Tibial nerve (tissue), 4 donors: ENCODE results near the gene MZT2A. TPM values are rescaled to one million over a fixed set of nuclear protein-coding genes. Genes with fewer than 3 reads are reported as not detected.
"Not testable (repeated sequence)": the region's sequence is repeated elsewhere in the genome, so short reads cannot be mapped to it uniquely, and the experiment has no call there.

ENCODE experiments used
- DNase-seq, 2 donors: peaks; one replicate each; pipeline ENCODE4 v3.0.0-alpha.2; 2019; ENCODE audit warnings: low spot score in 2 of 2
- H3K27ac ChIP-seq, 4 donors: fragments of 200-600 bp; sonication (generic) in 3 of 4; one replicate each; pipeline ENCODE4 v1.5.1; 2017 to 2019; ENCODE audit warnings: mild to moderate bottlenecking in 1 of 4
- H3K27me3 ChIP-seq, 2 donors: fragments of 200-600 bp; sonication (generic) in 1 of 2; one replicate each; pipeline versions ENCODE4 v1.5.1 to v1.6.0; 2017 to 2019
- H3K36me3 ChIP-seq, 3 donors: fragments of 200-600 bp; sonication (generic); one replicate each; pipeline ENCODE4 v1.5.1; 2018 to 2019
- H3K4me1 ChIP-seq, 4 donors: fragments of 200-600 bp; sonication (generic) in 3 of 4; one replicate each; pipeline ENCODE4 v1.5.1; 2017 to 2019
- H3K4me3 ChIP-seq, 4 donors: fragments of 200-600 bp; sonication (generic) in 3 of 4; one replicate each; pipeline ENCODE4 v1.5.1; 2017 to 2019; ENCODE audit warnings: mild to moderate bottlenecking in 1 of 4, moderate library complexity in 1 of 4
- H3K9me3 ChIP-seq, 4 donors: fragments of 200-600 bp; sonication (generic) in 3 of 4; one replicate each; pipeline ENCODE4 v1.5.1; 2017 to 2019
- EP300 ChIP-seq, 2 donors: sonication (generic); formaldehyde crosslinking; IDR thresholded peaks; one replicate each; pipeline ENCODE4 v1.6.1; 2017; ENCODE audit warnings: antibody characterized with exemption in 2 of 2, mild to moderate bottlenecking in 1 of 2
- POLR2A ChIP-seq, 2 donors: fragments of 450-650 bp; IDR thresholded peaks; one replicate each; pipeline ENCODE4 v1.6.1; 2017; ENCODE audit warnings: antibody characterized with exemption in 2 of 2, mild to moderate bottlenecking in 2 of 2, moderate library complexity in 2 of 2
- WGBS, 2 donors: methylation state at CpG; one replicate each; pipeline ENCODE4 v1.1.5; 2018; 5-methylcytosine and 5-hydroxymethylcytosine counted together
- total RNA-seq, 4 donors: library from RNA; depleted of rRNA; stranded (reverse); fragments of >200 nt; gene quantifications; one replicate each; pipeline ENCODE4 v1.1.0, GENCODE V29; 2016
- TF ChIP-seq, protein P1 (sequence below), 5 experiments: fragments of 200-600 bp in 3 of 5; fragments of 450-650 bp in 2 of 5; sonication (generic) in 3 of 5; IDR thresholded peaks; one replicate each; pipeline ENCODE4 v1.5.1; 2016 to 2019; ENCODE audit warnings: antibody characterized with exemption in 5 of 5, mild to moderate bottlenecking in 3 of 5, moderate library complexity in 2 of 5

Gene MZT2A, protein sequence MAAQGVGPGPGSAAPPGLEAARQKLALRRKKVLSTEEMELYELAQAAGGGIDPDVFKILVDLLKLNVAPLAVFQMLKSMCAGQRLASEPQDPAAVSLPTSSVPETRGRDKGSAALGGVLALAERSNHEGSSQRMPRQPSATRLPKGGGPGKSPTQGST
- total RNA-seq: 100 to 1,000 TPM in 3 of 4 donors, 10 to 100 TPM in 1; 73.5 to 143 (median 114) TPM

DNA sequence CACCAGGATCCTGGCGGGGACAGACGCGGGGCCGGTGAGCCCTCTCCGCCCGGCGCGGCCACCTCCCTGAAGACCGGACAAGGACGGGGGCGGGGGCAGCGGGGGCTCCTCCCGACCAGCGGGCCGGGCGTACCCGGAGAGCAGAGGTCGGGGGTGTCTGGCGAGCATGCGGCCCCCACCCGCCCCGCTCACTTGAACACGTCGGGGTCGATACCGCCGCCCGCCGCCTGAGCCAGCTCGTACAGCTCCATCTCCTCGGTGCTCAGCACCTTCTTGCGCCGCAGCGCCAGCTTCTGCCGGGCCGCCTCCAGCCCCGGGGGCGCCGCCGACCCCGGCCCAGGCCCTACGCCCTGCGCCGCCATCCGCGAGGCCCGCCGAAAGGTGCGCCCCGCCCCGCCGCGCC lies at the start of gene MZT2A:
Gene MZT2A, minus strand, starts transcription at position 383 of the 403 bp plus-strand sequence. Its CDS starts 21 bp downstream, at position 362.
- not testable (repeated sequence) for H3K9me3 ChIP-seq

DNA sequence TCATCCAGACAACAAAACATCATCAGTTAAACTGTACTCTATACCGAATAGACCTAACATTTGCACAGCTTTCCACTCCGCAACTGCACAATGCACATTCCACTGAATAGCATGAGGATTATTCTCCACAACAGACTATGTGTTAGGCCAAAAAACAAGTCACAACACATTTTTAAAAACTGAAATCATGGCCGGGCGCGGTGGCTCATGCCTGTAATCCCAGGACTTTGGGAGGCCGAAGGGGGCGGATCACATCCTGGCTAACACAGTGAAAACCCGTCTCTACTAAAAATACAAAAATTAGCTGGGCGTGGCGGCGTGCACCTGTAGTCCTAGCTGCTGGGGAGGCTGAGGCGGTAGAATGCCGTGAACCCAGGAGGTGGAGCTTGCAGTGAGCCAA lies 46.7 kb upstream of the MZT2A start:
- DNase-seq, H3K27me3 ChIP-seq, H3K36me3 ChIP-seq, H3K4me1 ChIP-seq, H3K9me3 ChIP-seq, H3K27ac ChIP-seq, H3K4me3 ChIP-seq: not testable (repeated sequence)
- 85 to 89% methylated on average over 13 of the region's 13 CpGs for WGBS, 2 donors

More for the DNA sequence above, at the start of gene MZT2A:
- H3K27me3 ChIP-seq, H3K36me3 ChIP-seq, DNase-seq: not testable (repeated sequence)
- WGBS, 2 donors: 1% methylated on average over 31 of the region's 53 CpGs; no CpG with 5 or more reads in 1 of the 2 donors
- H3K4me3 ChIP-seq: peak within 1 kb of the TSS; percentile 67 to 98 (median 86)
- peaks cover 0 to 36% (median 10%) of the 10 kb centered on the region in 4 donors for H3K4me1 ChIP-seq
- H3K27ac ChIP-seq: peak within 1 kb of the TSS; percentile 62 to 94 (median 88)

DNA sequence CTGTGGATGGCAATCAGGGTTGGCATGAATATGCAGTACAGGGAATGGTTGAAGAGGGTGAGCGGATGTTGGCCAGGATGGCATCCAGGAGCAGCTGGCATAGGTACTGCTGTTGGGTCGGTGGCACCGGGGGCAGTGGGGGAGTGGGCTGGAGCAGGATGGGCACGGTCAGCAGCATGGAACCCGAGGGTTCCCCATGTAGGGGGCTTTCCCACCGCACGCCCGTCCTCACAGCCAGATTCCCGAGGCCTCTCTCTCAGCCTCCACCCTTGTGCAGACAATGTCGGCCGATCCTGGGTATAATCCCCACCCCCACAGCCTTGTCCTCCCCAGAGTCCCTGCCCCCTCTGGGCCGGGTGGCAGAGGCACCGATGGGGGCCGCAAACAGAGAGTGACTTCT lies 44.6 kb upstream of the MZT2A start:
- 90 to 93% methylated on average over 13 to 14 of the region's 14 CpGs for WGBS, 2 donors
- not testable (repeated sequence) for H3K27ac ChIP-seq, H3K36me3 ChIP-seq, H3K4me1 ChIP-seq, DNase-seq, H3K4me3 ChIP-seq, H3K9me3 ChIP-seq, H3K27me3 ChIP-seq

DNA sequence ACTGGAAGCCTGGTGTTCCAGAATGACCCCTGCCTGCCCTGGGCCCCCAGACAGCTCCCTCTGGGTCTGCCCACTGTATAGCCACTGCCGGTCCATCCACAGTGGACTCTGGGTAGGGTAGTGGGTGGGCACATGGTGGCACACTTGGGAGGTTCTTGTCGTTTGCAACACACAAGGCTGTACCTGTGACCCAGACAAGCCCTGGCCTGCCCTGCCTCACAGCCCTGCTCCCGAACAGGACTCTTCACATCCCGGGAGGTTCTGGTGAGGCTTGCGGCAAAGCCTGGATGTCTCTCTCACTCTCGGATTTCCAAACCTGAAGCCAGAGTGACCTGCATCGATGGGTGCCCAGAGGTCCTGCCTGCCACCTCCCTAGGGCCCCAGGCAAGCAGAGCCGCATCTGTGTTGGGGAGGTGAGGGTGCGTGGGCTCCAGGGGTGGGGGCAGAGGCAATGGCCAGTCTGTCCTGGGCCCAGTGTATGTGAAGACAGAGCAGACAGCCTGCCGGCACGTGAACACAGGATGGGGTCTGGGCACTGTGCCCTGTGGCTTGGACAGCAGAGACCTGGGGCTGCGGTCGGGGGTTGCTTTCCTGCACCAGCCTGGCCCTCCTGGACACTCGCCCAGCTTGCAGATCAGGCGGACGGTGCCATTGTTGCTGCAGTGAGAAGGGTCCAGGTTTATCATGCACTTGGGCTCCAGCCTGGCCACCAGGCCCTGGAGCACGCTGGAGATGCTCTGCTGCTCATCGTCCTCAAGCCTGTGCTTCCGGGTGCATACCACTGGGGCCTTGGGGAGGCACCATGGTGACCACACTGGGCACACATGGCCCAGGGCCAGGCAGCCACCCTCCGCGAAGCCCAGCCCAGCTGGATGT lies 44.0 kb upstream of the MZT2A start:
- H3K4me3 ChIP-seq, H3K9me3 ChIP-seq, H3K4me1 ChIP-seq, DNase-seq, H3K27ac ChIP-seq, H3K36me3 ChIP-seq, H3K27me3 ChIP-seq: not testable (repeated sequence)
- WGBS, 2 donors: 88 to 91% methylated on average over 7 to 10 of the region's 21 CpGs

DNA sequence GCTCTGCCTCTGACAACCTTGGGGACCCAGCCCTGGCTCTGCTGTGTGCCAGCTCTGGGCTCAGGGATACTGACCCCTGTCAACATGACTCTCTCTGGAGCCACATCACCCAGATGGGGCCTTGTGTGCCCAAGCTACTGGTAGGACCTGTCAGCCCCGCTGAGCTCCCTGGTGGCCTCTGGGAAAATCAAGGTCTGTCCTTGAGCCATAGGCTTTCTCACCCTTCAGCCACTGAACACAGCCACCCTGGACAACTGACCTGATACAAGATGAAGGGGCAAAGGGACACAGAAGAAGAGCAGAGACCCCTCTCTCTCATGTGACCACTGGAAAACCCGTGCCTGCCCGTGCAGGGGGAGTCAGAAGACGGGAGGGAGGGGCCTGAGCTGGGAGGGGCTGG lies 43.3 kb upstream of the MZT2A start:
- Histone ChIP-seq H3K27ac (no peak overlapping the region), H3K4me3 (no peak overlapping the region), H3K36me3 (no peaks in the 10 kb centered on the region), H3K27me3 (no peaks in the 10 kb centered on the region), H3K9me3 (no peaks in the 10 kb centered on the region), H3K4me1 (no peaks in the 10 kb centered on the region)
- WGBS, 2 donors: 63 to 64% methylated on average over 2 to 4 of the region's 4 CpGs
- no peak for TF ChIP-seq EP300 (IDR thresholded peaks at IDR 0.05)
- TF ChIP-seq, protein P1, sequence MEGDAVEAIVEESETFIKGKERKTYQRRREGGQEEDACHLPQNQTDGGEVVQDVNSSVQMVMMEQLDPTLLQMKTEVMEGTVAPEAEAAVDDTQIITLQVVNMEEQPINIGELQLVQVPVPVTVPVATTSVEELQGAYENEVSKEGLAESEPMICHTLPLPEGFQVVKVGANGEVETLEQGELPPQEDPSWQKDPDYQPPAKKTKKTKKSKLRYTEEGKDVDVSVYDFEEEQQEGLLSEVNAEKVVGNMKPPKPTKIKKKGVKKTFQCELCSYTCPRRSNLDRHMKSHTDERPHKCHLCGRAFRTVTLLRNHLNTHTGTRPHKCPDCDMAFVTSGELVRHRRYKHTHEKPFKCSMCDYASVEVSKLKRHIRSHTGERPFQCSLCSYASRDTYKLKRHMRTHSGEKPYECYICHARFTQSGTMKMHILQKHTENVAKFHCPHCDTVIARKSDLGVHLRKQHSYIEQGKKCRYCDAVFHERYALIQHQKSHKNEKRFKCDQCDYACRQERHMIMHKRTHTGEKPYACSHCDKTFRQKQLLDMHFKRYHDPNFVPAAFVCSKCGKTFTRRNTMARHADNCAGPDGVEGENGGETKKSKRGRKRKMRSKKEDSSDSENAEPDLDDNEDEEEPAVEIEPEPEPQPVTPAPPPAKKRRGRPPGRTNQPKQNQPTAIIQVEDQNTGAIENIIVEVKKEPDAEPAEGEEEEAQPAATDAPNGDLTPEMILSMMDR (IDR thresholded peaks at IDR 0.05): no peak
- TF ChIP-seq POLR2A (IDR thresholded peaks at IDR 0.05): no peak
- no peak for DNase-seq

DNA sequence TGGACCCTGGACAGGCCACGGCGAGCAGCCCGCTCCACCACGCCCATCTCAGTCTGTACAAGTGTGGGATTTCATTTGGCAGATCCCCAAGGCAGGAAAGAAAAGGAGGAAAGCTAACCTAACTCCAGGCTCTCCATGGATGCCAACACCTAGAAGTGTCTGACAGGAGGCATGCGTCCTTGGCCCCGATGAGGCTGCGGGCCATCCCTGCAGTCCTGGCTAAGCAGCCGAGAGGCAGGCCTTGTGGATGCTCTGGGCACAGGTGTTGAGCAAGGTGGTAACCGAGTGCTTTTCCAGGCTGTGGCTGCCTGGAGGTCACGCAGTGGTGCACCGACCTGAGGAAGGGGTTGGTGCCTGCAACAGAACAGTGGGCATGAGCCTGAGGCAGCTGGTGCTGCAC lies 42.8 kb upstream of the MZT2A start:
- not testable (repeated sequence) for H3K27ac ChIP-seq, H3K4me3 ChIP-seq, H3K36me3 ChIP-seq, H3K27me3 ChIP-seq, DNase-seq, H3K9me3 ChIP-seq, H3K4me1 ChIP-seq
- 88 to 89% methylated on average over 9 to 10 of the region's 11 CpGs for WGBS, 2 donors

DNA sequence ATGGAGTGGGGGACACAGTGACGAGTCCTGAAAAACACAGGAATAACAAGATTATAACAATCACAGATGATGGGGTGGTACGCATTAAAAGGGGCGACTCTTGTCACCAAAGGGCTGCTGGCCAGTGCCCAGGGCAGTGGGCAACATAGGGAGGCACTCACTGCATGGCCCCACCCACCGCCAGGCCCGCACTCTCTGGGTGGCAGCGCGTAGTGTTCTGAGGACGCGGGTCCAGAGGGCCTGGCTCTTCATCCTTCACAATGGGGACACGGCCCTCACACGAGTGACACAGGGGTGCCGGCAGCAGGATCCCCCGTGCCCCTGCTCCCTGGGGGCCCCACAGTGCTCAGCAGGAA lies 42.1 kb upstream of the MZT2A start:
- not testable (repeated sequence) for H3K9me3 ChIP-seq, H3K4me1 ChIP-seq, H3K27ac ChIP-seq, DNase-seq, H3K27me3 ChIP-seq, H3K36me3 ChIP-seq, H3K4me3 ChIP-seq
- WGBS, 2 donors: 86 to 92% methylated on average over 3 to 7 of the region's 13 CpGs

DNA sequence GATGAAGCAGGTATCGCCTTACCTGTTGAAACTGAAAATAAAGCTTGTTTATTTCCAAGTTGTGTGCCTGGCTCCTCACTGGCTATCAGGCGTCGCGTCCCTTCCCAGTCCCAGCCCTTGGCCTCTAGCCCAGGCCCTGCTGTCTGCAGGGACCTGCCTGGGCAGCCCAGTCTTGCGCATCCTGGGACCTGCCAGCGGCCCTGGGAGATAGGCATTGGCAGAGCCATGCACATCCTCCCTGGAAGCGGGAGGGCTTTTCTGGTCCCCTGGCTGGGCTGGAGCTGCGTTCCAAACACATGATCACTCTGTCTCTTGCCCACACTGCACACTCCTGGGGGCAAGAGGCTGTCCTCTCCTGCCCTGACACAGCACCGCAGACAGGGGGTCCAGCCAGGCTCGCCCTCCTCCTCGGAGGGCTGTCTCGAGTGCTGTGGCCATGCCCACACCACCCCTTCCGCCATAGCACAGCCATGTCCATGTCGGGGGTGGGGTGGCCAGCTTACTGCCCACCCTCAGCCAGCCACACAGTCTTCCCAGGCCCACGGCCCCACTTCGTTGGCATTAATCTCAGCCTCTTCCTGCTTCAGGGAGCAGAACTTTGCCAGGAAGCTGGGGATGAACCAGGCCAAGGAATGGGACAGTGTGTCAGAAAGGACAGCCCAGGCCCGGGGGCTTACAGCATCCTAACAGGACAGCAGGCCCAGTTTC lies 41.6 kb upstream of the MZT2A start:
- H3K36me3 ChIP-seq, DNase-seq, H3K27ac ChIP-seq, H3K4me1 ChIP-seq, H3K9me3 ChIP-seq, H3K27me3 ChIP-seq, H3K4me3 ChIP-seq: not testable (repeated sequence)
- WGBS, 2 donors: 83 to 91% methylated on average over 9 to 16 of the region's 17 CpGs

DNA sequence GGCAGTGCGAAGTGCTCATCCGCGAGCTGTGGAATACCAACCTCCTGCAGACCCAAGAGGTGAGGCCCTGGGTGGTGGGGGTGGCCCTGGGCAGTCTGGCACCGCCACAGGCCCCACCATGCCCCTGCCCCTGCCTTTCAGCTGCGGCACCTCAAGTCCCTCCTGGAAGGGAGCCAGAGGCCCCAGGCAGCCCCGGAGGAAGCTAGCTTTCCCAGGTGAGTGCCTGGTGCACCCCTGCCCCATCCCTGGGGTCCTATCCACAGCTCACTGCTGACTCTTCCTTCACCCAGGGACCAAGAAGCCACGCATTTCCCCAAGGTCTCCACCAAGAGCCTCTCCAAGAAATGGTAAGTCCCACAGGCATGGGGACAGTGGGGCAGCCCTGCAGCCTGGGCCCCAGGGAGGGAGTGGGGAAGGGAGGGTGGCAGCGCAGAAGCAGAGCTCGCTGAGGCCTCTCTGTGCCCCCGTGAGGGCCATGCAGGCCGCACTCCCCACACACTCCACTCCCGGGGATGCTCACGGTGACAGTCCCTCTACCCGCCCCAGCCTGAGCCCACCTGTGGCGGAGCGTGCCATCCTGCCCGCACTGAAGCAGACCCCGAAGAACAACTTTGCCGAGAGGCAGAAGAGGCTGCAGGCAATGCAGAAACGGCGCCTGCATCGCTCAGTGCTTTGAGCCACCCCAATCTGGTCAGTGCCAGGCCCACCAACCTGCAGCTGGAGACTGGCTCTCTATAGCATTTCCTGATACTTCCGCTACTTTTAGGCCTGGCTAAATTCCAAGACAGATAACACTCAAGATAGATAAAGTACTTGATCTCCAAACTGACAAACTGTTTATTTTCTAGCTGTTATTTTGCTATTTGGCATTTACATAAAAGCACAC lies 40.8 kb upstream of the MZT2A start:
- H3K9me3 ChIP-seq, DNase-seq, H3K4me3 ChIP-seq, H3K36me3 ChIP-seq, H3K27me3 ChIP-seq, H3K27ac ChIP-seq: not testable (repeated sequence)
- peaks cover 0 to 10% (median 0%) of the 10 kb centered on the region in 4 donors for H3K4me1 ChIP-seq
- 91 to 94% methylated on average over 15 to 17 of the region's 23 CpGs for WGBS, 2 donors

DNA sequence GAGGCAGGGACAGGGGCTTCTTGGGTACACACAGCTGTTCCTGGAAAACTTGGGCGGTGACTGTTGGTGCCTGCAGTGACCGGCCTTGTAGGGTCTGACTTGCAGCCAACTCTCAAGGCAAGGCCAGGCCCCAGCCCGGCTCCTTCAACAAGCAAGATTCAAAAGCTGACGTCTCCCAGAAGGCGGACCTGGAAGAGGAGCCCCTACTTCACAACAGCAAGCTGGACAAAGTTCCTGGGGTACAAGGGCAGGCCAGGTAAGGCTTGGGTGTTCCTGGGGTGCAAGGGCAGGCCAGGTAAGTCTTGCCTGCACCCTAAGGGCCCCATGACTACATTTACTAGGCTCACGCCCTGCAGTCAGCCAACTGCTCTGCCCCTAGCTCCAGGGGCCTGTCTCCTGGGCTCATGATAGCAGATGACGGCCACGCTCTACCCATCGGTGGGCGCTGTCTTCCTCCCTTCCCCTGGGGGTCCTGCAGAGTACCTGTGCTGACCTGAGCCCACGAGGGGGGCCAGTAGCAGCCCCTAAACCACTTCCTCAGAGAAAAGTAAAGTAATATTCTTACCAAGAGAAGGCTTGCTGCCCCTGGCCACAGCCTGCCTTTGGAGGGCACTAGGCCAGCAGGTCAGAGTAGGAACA lies 39.5 kb upstream of the MZT2A start:
- H3K4me1 ChIP-seq: peaks cover 0 to 17% (median 0%) of the 10 kb centered on the region in 4 donors
- H3K27me3 ChIP-seq, H3K9me3 ChIP-seq, H3K4me3 ChIP-seq, H3K36me3 ChIP-seq, H3K27ac ChIP-seq, DNase-seq: not testable (repeated sequence)
- 81 to 94% methylated on average over 5 of the region's 11 CpGs for WGBS, 2 donors
